Heart right ventricle (tissue), 16 donors: ENCODE results near the gene CEP57L1. TPM values are rescaled to one million over a fixed set of nuclear protein-coding genes. Genes with fewer than 3 reads are reported as not detected.
A peak's percentile ranks its signal among the peaks of the same experiment; 100 is the strongest.
"Not testable (repeated sequence)": the region's sequence is repeated elsewhere in the genome, so short reads cannot be mapped to it uniquely, and the experiment has no call there.

Experiments
- ATAC-seq, 8 donors: fragments of 200-7000 bp; cut with Tn5 transposase; one replicate each; pipeline ENCODE4 v1.9.1; 2020; ENCODE audit warnings: mild to moderate bottlenecking in 8 of 8, moderate library complexity in 8 of 8, moderate number of reproducible peaks in 1 of 8
- DNase-seq, 2 donors: peaks; one replicate each; pipeline ENCODE4 v3.0.0-alpha.2; 2020
- H3K27ac ChIP-seq, 10 donors: fragments of 200-600 bp; sonication (generic) in 2 of 10; one replicate each; pipeline versions ENCODE4 v1.5.0 to v1.8.0; 2020 to 2022; ENCODE audit warnings: mild to moderate bottlenecking in 3 of 10
- H3K27me3 ChIP-seq, 7 donors: fragments of 200-600 bp; one replicate each; pipeline ENCODE4 v1.8.0; 2021 to 2022; ENCODE audit warnings: mild to moderate bottlenecking in 2 of 7
- H3K36me3 ChIP-seq, 9 donors: fragments of 200-600 bp; sonication (generic) in 1 of 9; one replicate each; pipeline versions ENCODE4 v1.5.0 to v1.8.0; 2020 to 2022; ENCODE audit warnings: mild to moderate bottlenecking in 2 of 9
- H3K4me1 ChIP-seq, 9 donors: fragments of 200-600 bp; sonication (generic) in 1 of 9; one replicate each; pipeline versions ENCODE4 v1.5.0 to v1.8.0; 2020 to 2022; ENCODE audit warnings: mild to moderate bottlenecking in 4 of 9
- H3K4me3 ChIP-seq, 10 donors: fragments of 200-600 bp; sonication (generic) in 2 of 10; one replicate each; pipeline versions ENCODE4 v1.5.0 to v1.8.0; 2020 to 2022; ENCODE audit warnings: mild to moderate bottlenecking in 7 of 10, moderate library complexity in 2 of 10
- H3K9me3 ChIP-seq, 11 donors: fragments of 200-600 bp in 10 of 11; sonication (generic) in 2 of 11; one replicate each; pipeline versions ENCODE4 v1.5.0 to v1.8.0; 2013 to 2022; ENCODE audit warnings: mild to moderate bottlenecking in 2 of 11, control low read depth in 1 of 11, moderate library complexity in 1 of 11
- WGBS, 2 donors: extraction: QIAGEN DNeasy Blood & Tissue Kit; methylation state at CpG; one replicate each; pipeline ENCODE4 v1.1.7; 2013; ENCODE audit warnings: inconsistent platforms in 1 of 2; 5-methylcytosine and 5-hydroxymethylcytosine counted together
- intact Hi-C, 10 donors: fragments of 100-400 bp; cut with DNase I; formaldehyde crosslinking; loops; one replicate each; pipeline versions ENCODE4 v1.11.1 to v1.14.2; 2022
- polyA plus RNA-seq, 2 donors: library from polyadenylated mRNA; stranded (reverse); fragments of 200-250 nt; gene quantifications; one replicate each; pipeline ENCODE4 v1.2.3, GENCODE V29; 2013
- total RNA-seq, 10 donors: library from RNA; stranded (reverse); fragmentation: NEBNext Ultra II Directional in 3 of 10; extraction: Animal tissue kit (Norgen Biotek cat#: 25700) in 3 of 10; gene quantifications; one replicate each; pipeline versions ENCODE4 v1.2.1 to v1.2.4, GENCODE V29; 2021 to 2023
- TF ChIP-seq, protein P1 (sequence below), 9 donors: fragments of 200-600 bp; sonication (generic) in 2 of 9; IDR thresholded peaks; one replicate each; pipeline versions ENCODE4 v1.5.0 to v1.8.0; 2021 to 2022; ENCODE audit warnings: antibody characterized with exemption in 9 of 9, mild to moderate bottlenecking in 5 of 9, moderate library complexity in 1 of 9
- donor health status: Arrhythmogenic right ventricular cardiomyopathy.
- donor health status: ischemic (EF 13 %, LVEDD 7.1; RV severe dilation, severe dysfunction).
- donor health status: healthy with polysubstance abuse.
- donor health status: DM: no; HTN: yes; CAD: no.
- donor health status: DM: no; HTN: no; CAD: no.
- donor health status: ischemic (EF 25% LVEDD 6.9; RV normal size, moderate dysfunction).
- donor health status: ischemic (EF 25% LVEDD 5.7; RV mildly dilated, moderate dysfunction).
- donor health status: healthy.
- donor health status: DM: yes; HTN: yes; CAD: no.
- donor health status: Ischemic cardiomyopathy.
- donor health status: ischemic (EF 35%, LVEDD 5.7; RV mildly dilated, moderate dysfunction).
- donor health status: nonischemic (EF 11% LVEDD 7.7; RV severe dilation, severe dysfunction).
- donor health status: DM: yes; HTN: yes; CAD: no.
- donor health status: PGD.
- donor health status: ischemic (EF 29% LVEDD 5.4; RV normal size, mild dysfunction).
- donor health status: nonischemic (EF 23%, LVEDD 6.1; RV moderate dilation, normal function).

CEP57L1 gene
- total and polyA plus RNA-seq, 12 donors = 4.2 to 17.4 (median 9.6) TPM

DNA sequence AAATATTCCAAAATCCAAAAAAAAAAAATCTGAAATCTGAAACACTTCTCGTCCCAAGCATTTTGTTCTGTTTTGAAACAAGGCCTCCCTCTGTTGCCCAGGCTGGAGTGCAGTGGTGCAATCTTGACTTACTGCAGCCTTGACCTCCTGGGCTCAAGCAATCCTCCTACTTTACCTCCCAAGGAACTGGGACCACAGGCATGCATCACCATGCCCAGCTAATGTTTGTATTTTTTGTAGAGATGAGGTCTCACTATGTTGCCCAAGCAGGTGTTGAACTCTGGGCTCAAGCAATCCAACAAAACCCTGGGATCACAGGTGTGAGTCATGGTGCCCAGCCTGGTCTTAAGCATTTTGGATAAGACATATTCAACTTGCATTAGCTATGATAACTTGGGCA, 14.3 kb upstream of the CEP57L1 start:
- Histone ChIP-seq H3K36me3 (peaks cover 0 to 18% (median 0%) of the 10 kb centered on the region in 9 donors), H3K27me3 (no peaks in the 10 kb centered on the region), H3K9me3 (no peaks in the 10 kb centered on the region), H3K4me1 (peaks cover 0 to 93% (median 53%) of the 10 kb centered on the region in 9 donors), H3K4me3 (no peak overlapping the region), H3K27ac (peak overlapping the region in 8 of 10 donors; percentile 52 to 86 (median 76))
- intact Hi-C loops = no loop called here
- TF ChIP-seq, protein P1, sequence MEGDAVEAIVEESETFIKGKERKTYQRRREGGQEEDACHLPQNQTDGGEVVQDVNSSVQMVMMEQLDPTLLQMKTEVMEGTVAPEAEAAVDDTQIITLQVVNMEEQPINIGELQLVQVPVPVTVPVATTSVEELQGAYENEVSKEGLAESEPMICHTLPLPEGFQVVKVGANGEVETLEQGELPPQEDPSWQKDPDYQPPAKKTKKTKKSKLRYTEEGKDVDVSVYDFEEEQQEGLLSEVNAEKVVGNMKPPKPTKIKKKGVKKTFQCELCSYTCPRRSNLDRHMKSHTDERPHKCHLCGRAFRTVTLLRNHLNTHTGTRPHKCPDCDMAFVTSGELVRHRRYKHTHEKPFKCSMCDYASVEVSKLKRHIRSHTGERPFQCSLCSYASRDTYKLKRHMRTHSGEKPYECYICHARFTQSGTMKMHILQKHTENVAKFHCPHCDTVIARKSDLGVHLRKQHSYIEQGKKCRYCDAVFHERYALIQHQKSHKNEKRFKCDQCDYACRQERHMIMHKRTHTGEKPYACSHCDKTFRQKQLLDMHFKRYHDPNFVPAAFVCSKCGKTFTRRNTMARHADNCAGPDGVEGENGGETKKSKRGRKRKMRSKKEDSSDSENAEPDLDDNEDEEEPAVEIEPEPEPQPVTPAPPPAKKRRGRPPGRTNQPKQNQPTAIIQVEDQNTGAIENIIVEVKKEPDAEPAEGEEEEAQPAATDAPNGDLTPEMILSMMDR (IDR thresholded peaks at IDR 0.05) = no peak
- no peak for DNase-seq
- ATAC-seq = peak in 1 of 8 donors; percentile 27
- WGBS, 2 donors = 43% methylated on average over 1 of the region's 1 CpG

DNA sequence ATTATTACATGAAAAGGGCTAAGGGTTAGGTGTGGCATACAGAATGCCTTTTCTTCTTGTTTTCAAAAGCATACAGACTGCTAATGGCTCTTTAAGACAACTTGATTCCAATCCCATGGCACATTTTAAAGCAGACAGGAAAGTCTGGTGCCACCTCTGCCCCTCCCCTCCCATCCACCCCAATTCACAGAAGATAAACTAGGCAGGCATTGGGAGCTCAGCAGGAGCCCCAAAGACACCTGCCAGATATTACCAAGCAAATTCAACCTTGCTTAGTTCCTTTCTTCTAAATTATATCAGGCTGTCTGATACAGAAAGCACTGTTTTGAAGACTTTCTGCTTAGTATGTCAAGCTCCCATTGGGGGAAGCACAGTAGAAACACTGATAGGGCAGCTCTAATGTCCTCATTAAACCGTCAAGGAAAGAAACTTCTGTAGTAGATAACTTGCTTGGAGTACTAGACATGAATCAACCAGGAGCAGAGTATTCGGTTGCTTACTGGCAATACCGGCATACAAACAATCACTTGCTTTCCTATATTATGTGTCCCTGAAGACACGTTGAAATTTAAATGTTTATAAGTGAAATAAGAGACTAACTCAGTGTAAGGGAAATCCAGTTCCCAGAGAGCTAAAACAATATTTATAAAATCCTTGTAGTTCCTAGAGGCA, 13.7 kb upstream of the CEP57L1 start:
- 61 to 69% methylated on average over 4 of the region's 4 CpGs for WGBS, 2 donors
- intact Hi-C loops = no loop called here
- H3K27me3 ChIP-seq = no peaks in the 10 kb centered on the region
- TF ChIP-seq, protein P1 (IDR thresholded peaks at IDR 0.05) = no peak
- peak overlapping the region; percentile 1 to 86 (median 75) for H3K27ac ChIP-seq
- no peak overlapping the region for H3K4me3 ChIP-seq
- DNase-seq (no peak), ATAC-seq (peak in 1 of 8 donors; percentile 19)
- peaks cover 0 to 87% (median 47%) of the 10 kb centered on the region in 9 donors for H3K4me1 ChIP-seq
- H3K36me3 ChIP-seq = peaks cover 0 to 20% (median 0%) of the 10 kb centered on the region in 9 donors
- no peaks in the 10 kb centered on the region for H3K9me3 ChIP-seq

DNA sequence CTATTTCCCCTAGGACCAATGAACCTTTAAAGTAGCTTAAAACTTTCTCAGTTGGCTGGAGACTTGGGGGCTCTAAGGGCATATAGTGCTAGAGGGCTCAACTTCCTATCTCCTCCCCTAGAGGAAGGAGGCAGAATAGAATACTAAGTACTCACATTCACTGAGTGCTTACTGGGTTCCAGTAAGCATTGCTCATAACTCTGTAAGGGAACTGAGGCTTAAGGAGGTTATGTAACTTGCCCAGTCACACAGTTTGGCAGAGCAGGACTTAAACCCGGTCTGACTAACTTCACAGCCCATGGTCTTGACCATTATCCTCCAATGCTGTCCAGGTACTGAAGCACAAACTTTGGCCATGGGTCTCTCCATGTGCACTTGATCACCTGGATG, 13.1 kb upstream of the CEP57L1 start:
- no peak for DNase-seq
- intact Hi-C loops = no loop called here
- TF ChIP-seq, protein P1 (IDR thresholded peaks at IDR 0.05) = peak in 1 of 9 donors; percentile 17
- WGBS, 2 donors = 70 to 88% methylated on average over 1 of the region's 1 CpG
- Histone ChIP-seq H3K4me3 (no peak overlapping the region), H3K27me3 (no peaks in the 10 kb centered on the region), H3K4me1 (peaks cover 0 to 87% (median 45%) of the 10 kb centered on the region in 9 donors), H3K9me3 (no peaks in the 10 kb centered on the region), H3K36me3 (peaks cover 0 to 20% (median 0%) of the 10 kb centered on the region in 9 donors), H3K27ac (peak overlapping the region; percentile 1 to 86 (median 75))
- peak in 6 of 8 donors; percentile 6 to 75 (median 12) for ATAC-seq

DNA sequence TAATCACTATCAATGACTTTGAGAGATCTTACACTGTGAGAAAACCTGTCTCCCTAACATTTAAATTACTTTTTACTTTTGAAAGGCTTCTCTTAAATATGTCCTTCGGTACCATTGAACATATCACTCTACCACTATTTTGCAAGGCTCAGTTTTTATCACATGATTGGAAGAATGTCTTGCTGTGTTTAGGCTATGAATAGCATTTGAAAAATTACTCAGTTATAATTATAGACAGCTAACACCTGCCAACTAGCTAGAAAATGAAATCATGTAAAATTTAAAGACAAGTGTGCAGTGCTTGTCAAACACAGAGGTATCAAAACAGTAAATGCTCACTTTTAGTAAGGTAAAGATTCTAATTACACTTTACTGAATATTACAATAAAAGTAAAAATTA, 11.7 kb upstream of the CEP57L1 start:
- 48 to 60% methylated on average over 1 of the region's 1 CpG for WGBS, 2 donors
- no peak for DNase-seq
- Histone ChIP-seq H3K4me3 (no peak overlapping the region), H3K36me3 (peaks cover 0 to 20% (median 0%) of the 10 kb centered on the region in 9 donors), H3K4me1 (peaks cover 0 to 87% (median 55%) of the 10 kb centered on the region in 9 donors), H3K27ac (peak overlapping the region; percentile 6 to 86 (median 67)), H3K27me3 (no peaks in the 10 kb centered on the region), H3K9me3 (no peaks in the 10 kb centered on the region)
- TF ChIP-seq, protein P1 (IDR thresholded peaks at IDR 0.05) = no peak
- intact Hi-C loops = no loop called here
- ATAC-seq = peak in 6 of 8 donors; percentile 43 to 64 (median 54)

DNA sequence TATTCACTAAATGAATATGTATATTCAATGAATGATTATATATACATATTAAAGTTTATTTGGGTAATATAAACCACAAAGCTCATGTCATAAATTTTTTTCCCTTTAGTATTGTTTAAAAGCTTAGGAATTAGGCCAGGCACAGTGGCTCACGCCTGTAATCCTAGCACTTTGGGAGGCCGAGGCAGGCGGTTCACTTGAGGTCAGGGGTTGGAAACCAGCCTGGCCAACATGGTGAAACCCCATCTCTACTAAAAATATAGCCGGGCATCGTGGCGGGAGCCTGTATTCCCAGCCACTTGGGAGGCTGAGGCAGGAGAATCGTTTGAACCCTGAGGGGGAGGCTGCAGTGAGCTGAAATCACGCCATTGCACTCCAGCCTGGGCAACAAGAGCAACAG, 11.2 kb upstream of the CEP57L1 start:
- 54 to 64% methylated on average over 8 of the region's 8 CpGs for WGBS, 2 donors
- H3K27me3 ChIP-seq, H3K9me3 ChIP-seq, H3K4me3 ChIP-seq, ATAC-seq, DNase-seq, intact Hi-C loops: not testable (repeated sequence)
- peaks cover 0 to 20% (median 0%) of the 10 kb centered on the region in 9 donors for H3K36me3 ChIP-seq
- peaks cover 0 to 87% (median 58%) of the 10 kb centered on the region in 9 donors for H3K4me1 ChIP-seq
- H3K27ac ChIP-seq = peak overlapping the region; percentile 6 to 86 (median 67)
